Hematopoietic multipotent progenitor cell (in vitro differentiated cells): ENCODE results near the gene COG7. TPM values are rescaled to one million over a fixed set of nuclear protein-coding genes. Genes with fewer than 3 reads are reported as not detected.
"Not testable (repeated sequence)": the region's sequence is repeated elsewhere in the genome, so short reads cannot be mapped to it uniquely, and the experiment has no call there.

Source experiments
- DNase-seq, 3 donors: peaks; one replicate each; pipeline ENCODE4 v3.0.0-alpha.2; 2011 to 2015; ENCODE audit warnings: low read depth in 2 of 3, low spot score in 2 of 3
- total RNA-seq: library from RNA; depleted of rRNA; stranded (reverse); fragments of >200 nt; gene quantifications from one replicate; pipeline ENCODE4 v1.2.3, GENCODE V29; 2012

COG7 gene
- total RNA-seq, 1 donor, result 28.0 TPM

DNA sequence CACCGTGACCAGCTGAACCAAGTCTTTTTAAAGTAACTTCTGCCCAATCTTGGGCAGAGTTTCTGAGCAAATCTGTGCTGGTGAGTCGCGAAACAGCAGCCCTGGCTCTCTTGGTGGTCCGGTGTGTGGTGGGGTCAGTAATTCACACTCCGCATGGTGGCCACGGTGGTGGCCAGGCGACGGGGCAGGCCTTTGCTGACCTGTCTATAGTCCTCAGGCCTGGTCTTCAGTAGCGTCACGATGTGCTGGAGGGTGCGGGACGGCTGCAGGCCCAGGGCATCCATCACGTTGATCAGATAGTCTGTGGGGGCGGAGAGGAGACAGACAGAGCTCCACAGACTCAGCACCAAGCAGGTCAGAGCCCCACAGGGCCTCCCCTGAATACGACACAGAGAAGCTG, 64.2 kb downstream of the COG7 start:
- DNase-seq, result no peak

DNA sequence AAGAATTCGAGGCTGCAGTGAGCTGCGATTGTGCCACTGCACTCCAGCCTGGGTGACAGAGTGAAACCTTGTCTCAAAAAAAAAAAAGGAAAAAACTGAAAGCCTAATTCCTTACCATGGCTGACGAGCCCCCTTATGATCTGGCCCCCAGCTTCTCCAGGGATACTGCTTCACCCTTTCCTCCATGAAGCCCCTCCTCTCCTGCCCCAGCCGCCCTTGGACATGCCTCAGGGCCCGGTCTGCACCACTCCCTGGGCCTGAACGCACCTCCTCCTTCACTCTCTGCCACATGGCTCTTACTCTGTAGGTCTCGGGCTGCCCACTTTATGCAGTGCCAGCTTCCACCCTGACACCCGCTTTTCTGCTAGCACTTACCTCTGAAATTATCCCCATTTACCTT, 65.3 kb downstream of the COG7 start:
- no peak for DNase-seq

DNA sequence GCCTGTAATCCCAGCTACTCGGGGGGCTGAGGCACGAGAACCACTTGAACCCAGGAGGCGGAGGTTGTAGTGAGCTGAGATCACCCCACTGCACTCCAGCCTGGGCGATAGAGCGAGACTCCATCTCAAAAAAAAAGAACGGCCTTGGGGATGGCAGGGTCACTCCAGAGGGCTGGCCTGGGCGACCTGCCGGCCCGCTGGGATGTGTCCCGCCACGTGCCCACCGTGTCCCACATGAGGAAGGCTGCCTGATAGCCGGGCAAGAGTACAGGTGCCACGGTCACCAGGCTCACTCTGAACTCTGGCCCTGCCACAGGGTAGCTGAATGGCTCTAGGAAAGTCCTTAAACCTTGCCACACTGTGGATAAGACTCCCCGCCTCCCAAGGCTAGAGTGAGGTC, 67.5 kb downstream of the COG7 start:
- DNase-seq, result no peak

DNA sequence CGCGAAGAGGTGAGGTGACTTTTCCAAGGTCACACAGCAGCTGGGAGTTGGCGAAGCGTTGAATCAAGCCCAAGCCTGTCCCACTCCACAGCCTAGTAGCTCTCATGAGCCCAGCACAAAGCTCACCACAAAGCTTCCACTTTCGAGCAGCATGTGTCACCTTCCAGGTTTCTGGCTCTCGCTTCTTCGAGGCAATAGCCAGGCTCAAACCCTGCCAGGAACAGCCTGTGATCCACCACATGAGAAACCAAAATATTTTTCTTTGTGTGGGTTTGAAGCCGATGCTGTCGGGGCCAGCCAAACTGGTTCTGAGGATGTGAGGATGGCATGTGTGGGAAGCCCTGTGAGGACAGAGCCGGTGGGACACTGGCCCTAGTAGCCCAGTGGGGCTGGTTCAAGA, 68.1 kb downstream of the COG7 start:
- no peak for DNase-seq

DNA sequence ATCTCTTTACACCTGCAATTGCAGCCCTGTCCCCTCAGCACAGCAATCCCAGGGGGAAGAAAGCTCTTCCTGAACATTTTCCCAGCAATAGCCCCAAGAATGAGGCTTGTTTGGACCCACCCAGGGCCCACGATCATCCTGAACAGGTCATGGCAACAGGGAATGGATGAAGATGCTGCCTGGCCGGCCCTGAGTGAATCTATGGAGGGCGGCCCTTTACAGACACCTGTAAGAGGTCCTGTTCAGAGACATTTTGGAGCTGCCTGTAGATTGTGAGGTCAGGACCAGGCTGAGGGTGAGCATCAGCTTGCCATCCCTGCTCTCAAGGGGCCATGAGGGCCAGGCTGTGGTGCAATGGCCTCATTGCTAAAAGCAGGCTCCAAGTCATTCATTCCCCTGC, 69.1 kb downstream of the COG7 start:
- no peak for DNase-seq

GRCh38 chr16:23382279-23382678, 70.7 kb downstream of the COG7 start:
- no peak for DNase-seq

- not testable (repeated sequence) for DNase-seq
Observed at GRCh38 chr16:23381702-23382101, 71.3 kb downstream of the COG7 start.

DNA sequence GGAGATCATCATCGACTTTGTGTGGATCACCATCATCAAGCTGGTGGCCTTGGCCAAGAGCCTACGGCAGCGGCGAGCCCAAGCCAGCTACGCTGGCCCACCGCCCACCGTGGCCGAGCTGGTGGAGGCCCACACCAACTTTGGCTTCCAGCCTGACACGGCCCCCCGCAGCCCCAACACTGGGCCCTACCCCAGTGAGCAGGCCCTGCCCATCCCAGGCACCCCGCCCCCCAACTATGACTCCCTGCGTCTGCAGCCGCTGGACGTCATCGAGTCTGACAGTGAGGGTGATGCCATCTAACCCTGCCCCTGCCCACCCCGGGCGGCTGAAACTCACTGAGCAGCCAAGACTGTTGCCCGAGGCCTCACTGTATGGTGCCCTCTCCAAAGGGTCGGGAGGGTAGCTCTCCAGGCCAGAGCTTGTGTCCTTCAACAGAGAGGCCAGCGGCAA, 72.5 kb downstream of the COG7 start:
- no peak for DNase-seq

- DNase-seq, result no peak
Observed at GRCh38 chr16:23379707-23380106, 73.3 kb downstream of the COG7 start.

DNA sequence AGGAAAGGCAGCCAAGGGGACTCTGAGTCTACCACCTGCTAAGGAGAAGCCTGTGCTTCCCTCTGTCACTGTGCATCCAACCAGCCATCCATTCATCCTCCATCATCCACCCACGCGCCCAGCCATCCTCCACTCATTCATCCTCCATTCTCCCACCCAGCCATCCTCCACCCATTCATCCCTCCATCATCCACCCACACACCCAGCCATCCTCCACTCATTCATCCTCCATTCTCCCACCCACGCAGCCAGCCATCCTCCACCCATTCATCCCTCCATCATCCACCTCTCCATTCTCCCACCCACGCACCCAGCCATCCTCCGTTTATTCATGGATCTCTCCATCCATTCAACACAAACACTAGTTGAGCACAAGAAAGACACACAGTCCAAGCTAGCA, 74.1 kb downstream of the COG7 start:
- no peak for DNase-seq

- no peak for DNase-seq
Observed at GRCh38 chr16:23378256-23378655, 74.7 kb downstream of the COG7 start.

DNA sequence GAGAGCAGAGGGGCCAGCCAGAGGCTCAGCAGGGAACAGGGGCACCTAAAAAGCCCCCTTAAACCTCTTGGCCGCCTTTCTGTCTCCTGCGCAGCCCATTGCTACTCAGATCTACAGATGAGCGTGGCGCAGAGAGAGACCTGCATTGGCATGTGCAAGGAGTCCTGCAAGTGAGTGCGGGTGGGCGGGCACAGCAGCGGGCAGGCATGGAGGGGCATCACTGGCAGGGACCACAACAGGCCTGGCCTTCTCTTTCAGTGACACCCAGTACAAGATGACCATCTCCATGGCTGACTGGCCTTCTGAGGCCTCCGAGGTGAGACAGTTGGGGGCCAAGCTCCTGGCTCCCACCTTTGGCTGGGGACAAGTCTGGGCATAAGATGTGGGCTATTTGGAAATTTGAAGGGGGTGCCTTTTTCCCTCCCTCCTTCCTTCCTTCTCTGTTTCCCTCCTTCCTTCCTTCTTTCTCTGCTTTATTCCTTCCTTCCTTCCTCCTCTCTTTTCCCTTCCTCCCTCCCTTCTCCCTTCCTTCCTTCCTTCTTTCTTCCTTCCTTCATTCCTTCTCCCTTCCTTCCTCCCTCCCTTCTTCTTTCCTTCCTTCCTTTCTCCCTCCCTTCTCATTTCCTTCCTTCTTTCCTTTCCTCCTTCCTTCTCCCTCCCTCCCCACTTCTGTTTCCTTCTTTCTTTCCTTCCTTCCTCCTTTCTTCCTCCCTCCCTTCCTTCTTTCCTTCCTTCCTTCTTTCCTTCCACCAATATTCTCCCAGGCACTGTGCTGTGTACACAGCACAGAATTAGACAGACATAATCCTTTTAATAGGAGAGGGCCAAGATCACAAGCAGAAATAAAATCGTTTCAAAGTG, 75.7 kb downstream of the COG7 start:
- DNase-seq, result no peak

- DNase-seq, result no peak
Observed at GRCh38 chr16:23375643-23376042, 77.3 kb downstream of the COG7 start.

DNA sequence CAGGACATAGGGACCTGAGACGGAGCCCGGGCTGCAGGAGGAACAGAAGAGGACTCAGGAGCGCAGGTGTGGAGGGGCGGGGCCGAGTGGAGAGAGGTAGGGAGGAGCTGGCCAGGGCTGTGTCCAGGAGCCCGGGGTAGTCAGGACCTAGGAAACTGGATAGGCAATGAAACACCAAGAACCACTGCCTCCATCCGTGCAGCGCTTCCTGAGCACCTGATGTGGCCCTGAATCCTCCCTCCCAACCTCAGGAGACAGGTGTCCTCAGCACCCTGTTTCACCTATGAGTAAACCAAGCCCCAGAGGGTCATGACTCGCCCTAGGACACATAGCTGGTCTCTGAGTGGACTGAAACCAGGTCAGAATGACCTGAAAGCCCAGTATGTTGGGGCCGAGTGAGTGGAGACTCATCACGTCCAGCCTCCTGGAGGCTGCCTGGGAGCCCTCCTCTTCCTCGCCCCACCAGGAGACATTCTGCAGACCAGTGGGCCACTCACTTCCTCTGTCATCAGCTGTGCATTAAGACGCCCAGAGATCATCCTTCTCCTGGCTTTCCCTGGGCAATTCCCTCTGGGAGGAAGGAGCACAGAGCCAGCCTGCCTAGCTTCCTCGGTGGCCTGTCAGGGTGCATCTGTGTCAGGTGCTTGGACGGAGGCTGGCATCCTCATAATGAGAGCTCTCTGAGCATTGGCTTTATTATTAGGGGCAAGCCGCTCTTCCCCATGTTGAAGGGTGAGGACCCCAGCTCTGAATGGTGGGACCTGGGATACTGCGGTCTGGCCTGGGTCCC, 78.1 kb downstream of the COG7 start:
- no peak for DNase-seq

- DNase-seq, result no peak
Observed at GRCh38 chr16:23373436-23374219, 79.4 kb downstream of the COG7 start.

GRCh38 chr16:23371368-23371767, 81.6 kb downstream of the COG7 start:
- no peak for DNase-seq

DNA sequence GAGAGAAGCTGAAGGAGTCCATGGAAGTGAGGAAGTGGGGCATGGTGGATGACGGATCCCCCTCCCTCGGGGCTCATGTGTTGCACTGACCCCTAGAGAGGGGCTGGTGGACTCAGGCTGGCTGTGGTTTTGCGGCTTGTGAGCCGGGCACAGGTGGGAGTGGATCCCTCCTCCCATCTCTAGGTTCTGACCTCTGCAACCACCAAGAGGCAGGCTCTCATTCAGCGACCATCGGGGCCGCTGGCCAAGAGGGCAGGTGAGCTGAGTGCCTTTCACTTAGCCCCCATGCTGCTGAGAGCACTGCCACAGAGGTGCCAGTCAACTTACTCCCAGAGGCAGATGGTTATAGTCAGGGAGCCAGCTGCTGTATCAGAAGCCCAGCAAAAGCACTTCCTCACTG, 83.6 kb downstream of the COG7 start:
- DNase-seq, result no peak

GRCh38 chr16:23368469-23368868, 84.5 kb downstream of the COG7 start:
- DNase-seq, result no peak

GRCh38 chr16:23367988-23368387, 85.0 kb downstream of the COG7 start:
- DNase-seq, result no peak

DNA sequence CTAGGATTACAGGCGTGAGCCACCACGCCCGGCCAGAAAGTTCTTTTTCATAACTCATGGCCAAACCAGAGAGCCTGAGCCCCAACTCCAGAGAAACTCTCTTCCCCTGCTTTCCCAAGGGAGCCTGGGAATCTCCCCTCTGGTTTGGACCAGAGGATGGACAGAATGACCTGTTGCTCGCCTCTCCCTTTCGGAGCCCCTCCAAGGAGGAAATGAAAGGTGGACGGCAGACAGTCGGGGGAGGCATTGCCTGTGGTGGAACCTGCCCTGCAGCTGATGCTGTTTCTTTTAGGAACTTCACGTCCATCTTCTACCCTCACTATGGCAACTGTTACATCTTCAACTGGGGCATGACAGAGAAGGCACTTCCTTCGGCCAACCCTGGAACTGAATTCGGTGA, 85.4 kb downstream of the COG7 start:
- no peak for DNase-seq

DNA sequence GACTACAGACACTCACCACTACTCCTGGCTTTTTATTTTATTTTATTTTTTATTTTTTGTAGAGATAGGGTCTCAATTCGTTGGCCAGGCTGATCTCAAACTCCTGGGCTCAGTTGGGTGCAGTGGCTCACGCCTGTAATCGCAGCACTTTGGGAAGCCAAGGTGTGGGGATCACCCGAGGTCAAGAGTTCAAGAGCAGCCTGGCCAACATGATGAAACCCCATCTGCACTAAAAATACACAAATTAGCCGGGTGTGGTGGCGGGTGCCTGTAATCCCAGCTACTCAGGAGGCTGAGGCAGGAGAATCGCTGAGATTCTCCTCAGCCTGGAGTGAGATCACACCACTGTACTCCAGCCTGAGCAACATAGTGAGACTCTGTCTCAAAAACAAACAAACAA, 86.6 kb downstream of the COG7 start:
- DNase-seq, result not testable (repeated sequence)
